NCI-H446 (cell line): ENCODE measurements around the gene FSTL4.

Experiments used
- DNase-seq, 2 experiments: peaks; one replicate each; lab custom pipeline; 2025; lab: John Stamatoyannopoulos, UW

The FSTL4 gene

DNA sequence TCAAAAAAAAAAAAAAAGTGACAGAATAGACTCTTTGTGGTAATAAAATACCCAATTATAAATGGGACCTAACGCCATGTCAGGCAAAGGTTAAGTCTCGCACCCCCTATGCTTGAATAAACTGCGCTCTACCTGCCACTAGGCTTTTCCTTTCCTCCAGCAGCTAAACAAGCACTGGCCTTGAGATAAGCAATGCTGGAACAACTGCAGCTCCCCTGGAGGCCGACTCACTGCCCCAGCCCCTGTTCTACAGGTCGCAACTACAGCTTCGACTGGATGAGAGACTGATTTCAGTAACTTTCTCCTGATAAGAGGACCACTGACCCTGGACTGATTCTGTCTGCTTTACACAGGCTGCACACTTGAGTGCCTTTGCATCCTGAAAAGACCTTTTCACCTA is 350.3 kb downstream of the FSTL4 start:
- DNase-seq, result no peak

DNA sequence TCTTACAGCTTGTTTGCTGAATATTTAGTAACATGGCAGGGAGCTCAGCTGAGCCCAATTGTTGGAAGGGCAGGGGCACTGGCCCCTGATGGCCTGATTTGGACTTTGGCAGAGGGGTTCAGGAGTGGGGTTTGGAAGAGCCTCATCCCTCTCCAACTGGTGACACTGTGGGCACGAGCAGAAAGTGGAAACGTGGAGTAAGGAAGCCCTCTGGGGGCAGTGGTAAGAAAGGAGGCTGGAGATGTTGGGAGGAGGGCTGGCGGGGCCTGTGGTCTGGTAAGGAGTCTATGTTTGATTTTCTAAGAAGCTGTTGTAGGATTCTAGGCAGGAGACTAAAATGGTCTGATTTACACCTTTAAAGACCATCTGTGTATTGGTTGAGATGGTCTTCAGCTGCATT is 351.6 kb downstream of the FSTL4 start:
- DNase-seq, result no peak

DNA sequence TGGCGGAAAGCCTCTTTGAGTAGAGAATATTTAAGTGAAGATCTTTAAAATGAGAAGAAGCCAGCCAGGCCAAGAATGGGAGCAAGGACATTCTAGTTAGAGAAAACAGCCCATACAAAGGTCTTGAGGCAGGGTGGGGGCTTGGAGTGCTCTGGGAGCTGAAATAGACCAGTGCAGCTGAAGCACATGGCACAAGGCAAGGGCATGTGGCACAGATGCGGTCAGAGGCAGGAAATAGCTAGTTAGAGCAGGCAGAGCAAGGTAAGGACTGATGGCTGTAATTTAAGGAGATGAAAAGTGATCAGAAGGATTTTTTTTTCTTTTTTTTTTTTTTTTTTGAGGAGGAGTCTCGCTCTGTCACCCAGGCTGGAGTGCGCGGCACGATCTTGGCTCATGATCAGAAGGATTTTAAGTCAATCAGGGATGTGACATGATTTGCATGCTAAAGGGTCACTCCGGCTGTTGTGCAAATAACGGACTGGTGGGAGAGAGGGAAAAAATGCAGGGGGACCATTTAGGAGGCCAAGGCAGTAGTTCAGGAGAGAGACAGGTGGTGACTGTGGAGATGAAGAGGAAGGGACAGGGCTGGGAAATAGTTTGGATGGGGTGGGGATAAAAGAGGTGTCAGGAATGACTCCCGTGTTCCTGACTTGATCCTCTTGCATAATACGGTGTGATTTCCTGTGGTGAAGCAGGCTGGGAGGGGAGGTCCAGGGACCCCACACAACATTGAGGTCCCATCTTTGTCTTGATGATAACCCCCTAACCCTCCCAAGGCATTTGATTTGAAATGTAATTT is 352.9 kb downstream of the FSTL4 start:
- no peak for DNase-seq

DNA sequence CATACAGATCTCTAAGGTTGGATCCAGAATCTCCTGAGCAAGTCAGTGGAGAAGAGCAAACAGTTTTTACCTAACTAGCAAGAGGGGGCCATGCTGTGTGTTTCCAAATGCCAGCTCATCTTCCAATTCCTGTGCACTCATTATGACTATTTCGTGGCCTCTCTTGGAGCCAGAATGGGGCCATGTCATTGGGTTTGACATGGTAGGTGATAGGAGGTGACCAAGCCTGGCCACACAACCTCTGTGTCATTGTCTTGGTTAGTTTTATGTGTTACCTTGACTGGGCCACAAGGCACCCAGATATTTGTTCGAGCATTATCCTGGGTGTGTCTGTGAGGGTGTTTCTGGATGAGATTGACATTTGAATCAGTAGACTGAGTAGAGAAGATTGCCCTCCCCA is 354.4 kb downstream of the FSTL4 start:
- DNase-seq, result no peak

DNA sequence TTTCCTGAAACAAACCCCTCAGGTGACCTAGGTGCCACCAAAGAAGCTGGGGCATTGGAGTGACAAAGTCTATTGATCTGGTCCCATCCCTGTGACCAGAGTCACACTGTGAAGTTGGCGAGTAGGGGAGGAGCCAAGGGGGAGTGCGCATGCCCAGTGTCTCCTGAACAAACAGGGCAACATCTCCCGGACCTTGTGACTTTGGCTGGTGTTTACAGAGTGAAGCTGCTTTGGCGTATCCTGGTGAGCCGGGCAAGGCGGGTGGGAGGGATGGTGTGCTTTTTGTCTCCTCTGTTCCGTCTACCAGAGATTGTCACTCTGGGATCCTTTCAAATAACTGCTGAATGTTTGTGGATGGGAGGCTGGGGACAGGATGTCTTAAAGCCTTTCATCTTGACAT is 356.1 kb downstream of the FSTL4 start:
- no peak for DNase-seq

DNA sequence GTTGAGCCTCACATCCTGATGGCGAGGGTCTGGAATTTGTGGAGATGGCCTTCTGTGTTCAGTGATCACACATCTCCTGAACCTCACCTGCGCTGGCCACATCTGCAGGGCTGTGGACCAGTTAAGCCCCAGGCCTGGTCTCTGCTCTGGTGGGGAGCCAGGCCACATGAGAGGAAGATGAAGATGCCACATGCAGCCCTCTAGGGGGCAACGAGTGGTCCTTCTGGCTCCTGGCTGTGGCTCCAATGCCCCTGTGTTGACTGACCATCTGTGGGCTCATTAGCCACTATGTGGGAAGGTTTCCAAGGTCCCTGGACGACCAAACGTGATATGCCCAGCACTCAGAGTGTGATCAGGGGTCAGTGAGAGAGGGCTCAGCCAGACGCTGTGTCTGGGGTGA is 357.5 kb downstream of the FSTL4 start:
- no peak for DNase-seq

DNA sequence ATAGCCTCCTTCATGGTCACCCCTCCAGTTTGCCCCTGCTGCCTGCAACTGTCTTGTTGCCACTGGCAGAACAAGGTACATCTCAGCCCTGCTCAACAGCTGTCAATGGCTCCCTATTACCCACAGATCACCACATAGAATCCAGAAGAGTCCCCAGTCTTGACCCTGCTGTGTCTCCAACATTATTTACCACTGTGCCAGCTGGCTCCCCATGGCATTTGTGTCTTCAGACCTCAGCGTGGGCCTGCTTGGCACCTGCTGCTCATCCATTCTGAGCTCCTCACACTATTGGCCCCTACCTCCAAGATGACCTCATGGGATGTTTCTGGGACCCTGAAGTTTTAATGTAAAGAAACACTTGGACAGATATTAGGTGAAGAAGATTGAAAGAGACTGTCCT is 358.7 kb downstream of the FSTL4 start:
- DNase-seq, result no peak

DNA sequence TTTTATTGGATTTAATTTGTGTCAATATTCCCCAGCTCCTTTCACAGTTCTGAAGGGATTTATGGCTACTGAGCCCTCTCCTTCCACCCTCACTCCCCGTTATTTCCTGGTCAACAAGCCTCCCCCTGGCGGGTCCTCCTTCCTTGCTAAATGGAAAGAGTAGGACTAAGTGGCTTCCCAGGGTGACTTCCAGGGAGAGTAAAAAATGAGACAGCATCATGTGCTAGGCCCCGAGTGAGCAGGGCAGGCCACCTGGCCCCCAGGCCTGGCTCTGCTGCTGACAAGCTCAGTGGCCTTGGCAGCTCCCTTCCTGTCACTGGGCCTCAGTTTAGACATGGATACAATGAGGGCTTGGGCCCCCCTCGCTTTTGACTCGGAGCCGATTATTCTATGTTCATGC is 359.3 kb downstream of the FSTL4 start:
- DNase-seq, result no peak

DNA sequence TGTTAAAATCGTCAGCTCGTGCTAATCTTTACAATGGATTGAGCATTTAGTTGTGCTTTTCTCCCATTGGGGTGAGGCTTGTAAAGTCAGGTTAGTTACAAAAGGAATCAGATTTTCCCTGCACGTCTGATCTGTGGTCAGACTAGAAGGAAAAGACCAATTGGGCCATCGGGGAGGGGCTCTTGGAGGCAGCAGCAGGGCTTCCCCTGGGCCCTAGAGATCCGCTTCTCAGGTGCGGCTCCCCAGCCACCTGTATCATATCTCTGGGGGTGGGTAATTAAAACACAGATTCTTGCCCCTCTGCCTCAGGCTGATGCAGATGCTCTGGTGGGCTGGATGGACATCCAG is 360.2 kb downstream of the FSTL4 start:
- no peak for DNase-seq

DNA sequence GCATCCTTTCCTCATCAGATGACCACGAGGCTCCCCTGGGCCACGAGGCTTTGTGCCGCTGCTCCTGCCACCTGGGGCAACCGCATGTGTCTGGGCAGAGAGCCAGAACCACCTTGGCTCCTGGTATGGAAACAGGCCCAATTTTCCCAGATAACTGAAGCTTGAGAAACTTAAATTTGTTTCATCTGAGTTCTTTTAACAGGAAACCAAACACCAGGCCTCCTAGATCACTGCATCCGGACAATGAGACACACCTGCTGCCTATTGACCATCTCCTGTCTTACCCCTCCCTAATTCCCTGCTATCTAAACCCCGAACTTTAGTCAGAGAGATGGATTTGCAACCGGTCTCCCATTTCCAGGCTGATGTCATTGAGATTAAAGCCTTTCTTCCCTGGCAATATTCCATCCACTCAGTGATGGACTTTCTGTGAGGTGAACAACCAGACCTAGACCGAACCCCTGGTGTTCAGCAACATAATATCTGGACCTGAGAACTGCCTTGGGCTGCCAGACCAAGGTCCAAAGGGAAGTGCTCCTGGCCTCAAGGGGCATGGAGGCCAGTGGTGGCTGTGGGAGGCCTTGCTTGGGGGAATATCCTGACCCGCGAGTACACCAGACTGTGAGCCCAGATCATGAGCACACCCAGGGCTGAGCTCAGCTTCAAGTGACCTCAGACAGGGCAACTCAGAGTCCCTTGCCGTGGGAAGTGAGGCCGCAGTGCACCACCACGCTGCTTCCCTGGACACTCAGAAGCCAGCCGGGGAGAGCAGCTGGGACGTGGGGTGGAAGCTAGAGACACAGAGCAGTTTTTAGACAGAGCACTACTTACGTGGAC is 360.8 kb downstream of the FSTL4 start:
- DNase-seq, result no peak

DNA sequence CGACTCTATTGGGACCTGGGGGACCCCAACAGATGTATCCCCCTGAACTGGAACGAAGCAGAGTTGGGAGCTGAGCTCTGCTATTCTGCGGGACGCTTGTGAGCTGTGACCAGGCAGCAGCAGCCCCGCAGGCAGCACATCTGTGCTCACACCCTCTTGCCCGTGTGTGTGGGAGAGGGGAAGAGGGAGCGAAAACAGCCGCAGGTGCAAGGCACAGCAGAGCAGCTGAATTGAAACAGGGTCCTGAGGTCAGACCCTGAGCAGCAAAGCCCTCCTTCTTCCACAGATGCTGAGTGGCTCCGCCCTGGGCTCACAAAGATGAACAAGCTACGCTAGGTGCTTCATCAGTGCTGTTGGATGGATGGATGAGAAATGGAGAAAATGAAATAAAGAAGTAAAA is 361.8 kb downstream of the FSTL4 start:
- DNase-seq, result no peak

DNA sequence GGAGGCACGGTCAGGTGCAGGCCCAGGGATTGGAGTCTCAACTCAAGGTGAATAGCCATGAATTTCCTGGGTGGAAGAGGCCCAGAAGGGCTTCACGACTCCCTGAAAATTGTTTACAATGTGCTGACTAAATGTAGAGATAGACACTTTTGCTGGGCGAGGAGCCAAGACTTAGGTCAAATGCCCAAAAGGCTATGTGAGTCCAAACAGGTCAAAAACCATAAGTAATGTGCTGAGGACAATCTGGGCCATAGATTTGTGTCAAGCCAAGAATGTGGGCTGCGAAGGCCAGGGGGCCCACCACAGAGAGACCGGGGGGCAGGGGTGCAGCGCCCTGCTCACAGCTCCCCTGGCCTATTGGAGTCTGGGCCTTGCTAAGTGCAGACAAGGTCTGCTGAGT is 362.7 kb downstream of the FSTL4 start:
- DNase-seq, result peak in 1 of 2 experiments; percentile 2

DNA sequence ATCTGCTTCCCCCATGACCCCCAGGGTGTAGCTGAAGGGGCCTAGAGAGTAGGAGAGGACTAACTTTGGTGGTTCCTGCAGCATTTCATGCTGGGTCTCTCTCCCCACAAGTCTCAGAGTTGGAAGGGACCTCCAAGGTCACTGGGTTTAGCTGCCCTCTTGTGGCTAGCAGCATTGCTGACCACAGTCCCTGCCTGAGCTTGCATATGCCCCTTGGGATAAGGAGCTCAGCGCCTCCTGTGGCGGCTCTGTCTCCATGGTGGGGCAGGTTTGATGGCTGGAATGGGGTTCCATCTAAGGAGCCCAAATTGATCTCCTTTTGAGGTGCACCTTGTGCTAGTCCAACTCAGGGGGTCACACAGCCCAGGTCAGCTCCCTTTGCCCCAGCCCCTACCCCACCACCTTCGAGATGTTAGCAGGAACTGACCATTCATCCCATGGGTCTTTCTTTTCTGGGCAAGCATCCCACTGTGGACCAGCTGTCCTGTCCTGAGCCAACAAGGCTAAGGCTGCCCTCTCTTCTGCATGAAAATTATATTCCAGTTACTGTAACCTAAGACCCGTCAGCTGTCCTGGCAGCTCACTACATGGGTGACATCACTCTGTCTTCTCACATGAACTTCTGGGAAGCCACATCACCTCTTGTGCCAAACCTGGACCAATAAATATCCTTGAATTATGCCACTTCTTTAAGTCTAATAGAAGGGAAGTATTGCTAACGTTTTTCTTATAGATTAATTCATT is 364.3 kb downstream of the FSTL4 start:
- DNase-seq, result peak in 1 of 2 experiments; percentile 6

DNA sequence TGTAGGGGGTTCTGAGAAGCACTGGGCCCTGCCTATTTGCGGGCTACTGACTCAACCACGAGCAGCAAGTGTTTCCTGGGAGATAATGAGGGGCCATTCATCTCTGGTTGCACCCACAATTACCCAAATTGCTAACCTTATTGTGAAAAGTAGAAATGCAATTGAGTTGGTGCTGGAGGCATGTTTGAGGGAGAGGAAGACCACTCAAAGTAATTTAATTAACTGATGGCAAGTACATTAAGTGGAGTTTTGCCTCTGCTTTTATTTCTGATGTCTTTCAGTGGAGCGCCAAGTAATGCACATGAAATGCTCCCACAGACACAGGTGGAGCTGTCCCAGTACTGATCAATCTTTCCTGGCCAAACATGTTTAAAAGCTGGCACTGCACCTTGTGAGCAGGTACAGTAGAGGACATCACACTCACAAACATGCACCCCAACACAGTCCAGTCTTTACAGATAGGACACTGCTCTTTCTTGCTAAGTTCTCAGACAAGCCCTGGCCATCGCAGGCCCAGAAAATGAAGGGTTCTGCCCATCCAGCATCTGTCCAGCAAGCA is 365.1 kb downstream of the FSTL4 start:
- no peak for DNase-seq

DNA sequence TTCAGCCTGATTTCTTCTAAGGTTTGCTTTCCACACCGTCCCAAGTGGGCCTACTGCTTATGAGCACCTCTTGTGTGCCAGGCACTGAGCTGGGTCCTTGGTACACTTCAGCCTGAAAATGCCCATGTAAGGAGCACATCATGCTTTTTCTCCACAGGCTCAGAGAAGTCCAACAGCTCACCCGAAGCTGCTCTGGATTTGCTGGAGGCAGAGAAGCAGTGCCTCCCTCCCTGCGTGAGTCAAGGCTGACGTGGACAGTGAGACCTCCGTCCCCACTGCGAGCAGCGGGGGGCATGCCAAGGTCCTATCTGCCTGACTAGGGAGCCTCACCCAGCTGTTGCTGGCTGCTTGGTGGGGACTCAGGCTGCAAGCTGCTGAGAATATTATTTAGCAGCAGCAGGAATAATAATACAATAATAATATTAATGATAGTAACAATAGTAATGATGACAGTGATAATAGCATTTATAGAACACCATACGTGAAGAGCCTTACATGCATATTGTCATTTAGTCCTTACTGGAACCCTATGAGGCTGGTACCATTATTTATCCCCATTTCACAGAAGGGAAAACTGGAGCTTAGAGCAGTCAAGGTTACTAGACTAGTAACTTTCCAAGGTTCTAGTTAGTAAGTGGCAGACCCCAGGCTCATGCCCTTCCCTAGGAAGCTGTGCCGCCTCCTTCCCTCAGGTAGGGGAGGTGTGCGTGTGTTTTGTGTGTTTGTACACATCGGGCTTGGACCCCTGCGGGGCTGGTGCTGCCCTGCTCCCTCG is 365.8 kb downstream of the FSTL4 start:
- DNase-seq, result no peak

DNA sequence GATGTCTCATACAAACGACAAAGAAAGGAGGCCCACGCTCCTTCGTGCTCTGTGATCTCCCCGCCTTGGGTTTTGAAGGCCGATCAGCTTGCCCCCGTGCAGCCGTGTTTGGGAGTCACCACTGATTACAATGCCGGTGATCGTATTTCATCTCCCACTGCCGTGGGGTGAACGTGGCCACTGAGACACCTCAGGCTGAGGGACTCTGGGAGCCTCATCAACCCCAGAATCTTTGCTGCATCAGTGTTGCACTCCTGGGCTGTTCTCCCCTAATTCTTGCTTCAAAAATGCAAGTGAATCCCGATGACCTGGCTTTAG is 366.3 kb downstream of the FSTL4 start:
- no peak for DNase-seq

DNA sequence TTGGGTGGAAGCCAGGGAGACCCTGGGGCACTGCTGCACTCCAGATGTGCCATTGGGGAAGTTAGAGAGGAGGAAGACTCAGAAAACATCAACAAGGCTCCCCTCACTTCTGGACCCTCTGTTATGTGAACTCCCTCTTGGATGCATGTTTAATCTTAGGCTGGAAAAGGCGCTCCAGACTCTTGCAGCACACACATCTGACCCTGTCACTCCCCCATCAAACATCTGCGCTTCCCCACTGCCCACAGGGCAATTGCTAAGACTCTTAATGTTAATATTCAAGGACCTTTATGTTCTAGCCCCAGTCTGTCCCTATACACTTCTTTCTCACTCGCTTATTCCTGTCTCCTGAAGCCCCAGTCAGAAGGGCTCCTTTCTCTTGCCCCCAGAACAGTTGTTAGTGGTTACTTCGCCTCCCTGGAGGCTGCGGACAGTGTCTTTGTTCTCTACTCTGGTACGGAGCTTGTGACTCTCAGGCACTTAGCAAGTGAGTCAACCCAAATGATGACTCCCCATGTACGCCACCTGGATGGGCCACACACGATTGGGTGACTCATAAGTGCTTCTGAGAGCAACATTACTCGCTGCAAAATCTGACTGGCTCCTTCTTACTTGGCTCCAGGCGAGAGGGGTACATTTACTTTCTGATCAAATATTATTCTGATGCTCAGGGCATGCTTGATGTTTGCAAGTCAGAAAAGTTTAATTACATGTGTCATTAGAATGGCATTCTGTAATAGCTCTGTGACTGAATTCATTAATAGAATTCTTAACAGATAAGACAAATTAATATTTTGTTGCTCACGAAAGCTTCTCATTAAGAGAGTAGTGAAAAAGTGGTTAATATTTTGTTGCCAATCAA is 366.9 kb downstream of the FSTL4 start:
- DNase-seq, result peak in 1 of 2 experiments; percentile 21

DNA sequence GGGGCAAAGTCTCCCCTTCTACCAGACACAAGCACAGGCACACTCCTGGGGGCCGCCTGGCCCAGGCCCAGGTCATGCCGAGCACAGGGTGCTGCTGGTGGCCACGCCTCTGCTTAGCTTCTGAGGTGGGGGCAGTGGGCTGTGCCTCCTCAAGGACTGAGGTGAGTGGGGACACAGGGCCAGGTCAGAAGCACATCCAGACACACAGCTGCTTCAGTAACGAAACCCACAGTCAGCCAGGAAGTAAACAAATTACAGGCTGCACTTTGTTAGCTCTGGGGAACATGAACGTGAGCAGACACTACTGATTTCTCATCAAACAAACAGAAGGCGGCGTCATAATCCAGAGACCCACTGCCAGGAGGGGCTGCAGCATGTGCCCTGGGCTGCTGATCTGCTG is 368.1 kb downstream of the FSTL4 start:
- no peak for DNase-seq

DNA sequence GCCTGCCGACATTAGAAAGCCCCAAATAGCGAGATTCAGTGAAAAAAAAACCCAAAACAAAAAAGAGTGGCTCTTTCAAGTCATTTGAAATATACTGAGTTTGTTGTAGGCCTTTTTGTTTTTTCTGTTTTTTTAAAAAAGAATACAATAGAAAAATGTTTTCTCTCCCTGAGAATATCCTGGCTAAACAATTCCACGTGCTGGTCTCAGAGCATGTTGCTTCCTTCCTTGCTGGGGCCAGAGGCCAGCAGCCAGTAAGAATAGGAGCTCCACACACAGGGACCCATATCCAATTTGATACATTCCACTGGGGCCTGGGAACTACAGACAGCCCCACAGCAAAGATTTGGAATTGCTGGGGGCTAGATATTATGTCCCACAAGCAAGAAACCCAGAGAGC is 369.1 kb downstream of the FSTL4 start:
- no peak for DNase-seq

DNA sequence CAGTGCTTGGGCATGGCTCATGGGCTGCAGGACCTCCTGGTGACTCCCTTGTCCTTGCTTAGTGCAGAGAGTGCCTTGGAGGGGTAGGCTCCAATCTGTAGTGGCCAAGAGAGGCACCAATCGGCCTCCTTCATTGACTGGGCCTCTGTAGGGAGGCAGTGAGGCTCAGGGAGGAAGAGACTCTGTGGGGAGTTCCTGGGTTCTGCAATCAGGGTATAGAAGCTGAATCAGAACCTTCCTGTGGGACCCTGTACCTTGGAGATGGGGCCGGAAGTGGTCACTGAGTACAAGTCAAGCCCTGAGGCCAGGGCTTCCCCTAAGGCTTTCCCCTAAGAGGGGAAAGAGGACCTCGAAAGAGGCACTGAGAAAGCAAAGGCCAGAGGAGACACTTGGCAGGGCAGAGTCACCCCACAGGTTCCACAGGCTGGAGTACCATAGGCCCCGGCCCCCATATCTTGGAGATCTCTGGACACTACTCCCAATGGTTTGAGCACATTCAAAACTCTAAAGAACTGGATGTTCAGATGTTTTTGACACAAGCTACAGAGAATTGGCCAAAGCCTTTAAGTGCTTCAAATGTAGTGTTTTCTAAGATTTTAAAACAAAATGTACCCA is 370.0 kb downstream of the FSTL4 start:
- no peak for DNase-seq
